DMS153 (cell line): ENCODE results near the gene PANX1.
A peak's percentile ranks its signal among the peaks of the same experiment; 100 is the strongest.

ENCODE experiments used
- DNase-seq: peaks from one replicate; lab custom pipeline; 2025; lab: John Stamatoyannopoulos, UW

PANX1 gene

DNA sequence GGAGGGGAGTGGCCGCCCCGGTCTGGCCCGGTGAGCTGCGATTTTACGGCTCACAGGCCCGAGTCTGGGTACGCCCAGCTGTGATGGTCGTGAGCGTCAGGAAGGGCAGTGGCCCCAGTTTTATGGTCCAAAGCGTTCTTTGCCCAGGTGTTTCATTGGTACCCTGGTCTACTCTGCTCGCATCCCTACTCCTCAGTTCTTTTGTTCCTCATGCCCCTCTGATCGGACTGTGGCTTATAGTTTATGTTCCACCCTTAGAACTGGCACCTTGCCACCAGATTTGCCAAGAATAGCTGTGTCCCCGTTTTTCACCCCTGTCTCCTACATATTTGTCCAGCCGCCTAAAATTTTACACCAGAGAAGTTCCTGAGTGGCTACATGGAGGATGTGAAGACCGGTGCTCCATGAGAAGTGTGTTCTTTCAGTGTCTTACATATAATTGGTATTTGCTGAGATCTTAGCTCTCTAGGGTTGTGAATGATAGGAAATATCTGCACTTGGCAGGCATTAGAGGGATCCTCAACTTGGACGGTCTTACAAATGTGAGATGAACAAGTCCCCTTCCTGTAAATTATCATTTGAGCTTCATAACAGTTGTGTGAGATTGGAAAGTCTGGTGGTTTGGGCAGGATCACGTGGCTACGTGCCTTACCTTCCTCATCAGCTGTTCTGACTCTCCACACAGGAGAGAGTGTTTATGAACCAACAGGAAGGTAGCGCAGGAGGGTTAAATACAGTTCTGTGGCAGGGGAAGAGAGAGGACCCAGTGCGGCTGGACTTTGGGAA, 1.1 kb downstream of the PANX1 start:
- DNase-seq = no peak

DNA sequence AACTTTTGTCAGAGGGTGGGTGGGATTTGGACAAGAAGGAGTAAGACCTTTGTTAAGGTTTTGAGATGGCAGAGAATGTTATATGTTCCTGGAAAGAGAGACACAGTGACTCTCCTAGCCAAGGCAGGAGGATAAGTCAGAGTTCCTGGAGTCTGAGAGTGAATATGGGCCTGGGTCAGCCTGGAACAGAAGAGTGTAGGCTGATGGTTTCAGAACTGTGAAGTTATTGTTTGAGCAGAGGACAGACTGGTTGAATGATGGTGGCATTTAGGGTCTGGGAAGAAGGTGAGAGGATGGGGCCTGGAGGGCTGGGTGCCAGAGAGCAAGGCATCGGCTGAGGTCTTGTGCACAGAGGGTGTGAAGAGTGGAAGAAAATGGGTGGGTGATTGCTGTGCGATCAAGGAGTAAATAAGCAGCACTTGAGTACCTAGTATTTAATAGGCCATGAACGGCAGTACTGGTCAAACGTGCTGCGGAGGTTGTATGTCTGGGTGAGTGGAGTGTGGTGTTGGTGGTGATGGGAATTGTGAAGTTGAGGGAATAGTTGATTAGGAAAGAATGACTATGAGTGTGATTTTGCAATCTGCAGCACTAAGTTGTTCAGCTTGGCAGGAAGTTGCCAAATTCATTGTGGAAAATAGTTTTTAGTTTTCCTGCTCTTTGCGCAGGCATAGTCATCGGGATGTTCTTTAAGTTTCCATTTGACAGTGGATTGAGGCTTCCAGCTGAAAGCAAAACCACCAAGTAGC, 1.8 kb downstream of the PANX1 start:
- DNase-seq = no peak

DNA sequence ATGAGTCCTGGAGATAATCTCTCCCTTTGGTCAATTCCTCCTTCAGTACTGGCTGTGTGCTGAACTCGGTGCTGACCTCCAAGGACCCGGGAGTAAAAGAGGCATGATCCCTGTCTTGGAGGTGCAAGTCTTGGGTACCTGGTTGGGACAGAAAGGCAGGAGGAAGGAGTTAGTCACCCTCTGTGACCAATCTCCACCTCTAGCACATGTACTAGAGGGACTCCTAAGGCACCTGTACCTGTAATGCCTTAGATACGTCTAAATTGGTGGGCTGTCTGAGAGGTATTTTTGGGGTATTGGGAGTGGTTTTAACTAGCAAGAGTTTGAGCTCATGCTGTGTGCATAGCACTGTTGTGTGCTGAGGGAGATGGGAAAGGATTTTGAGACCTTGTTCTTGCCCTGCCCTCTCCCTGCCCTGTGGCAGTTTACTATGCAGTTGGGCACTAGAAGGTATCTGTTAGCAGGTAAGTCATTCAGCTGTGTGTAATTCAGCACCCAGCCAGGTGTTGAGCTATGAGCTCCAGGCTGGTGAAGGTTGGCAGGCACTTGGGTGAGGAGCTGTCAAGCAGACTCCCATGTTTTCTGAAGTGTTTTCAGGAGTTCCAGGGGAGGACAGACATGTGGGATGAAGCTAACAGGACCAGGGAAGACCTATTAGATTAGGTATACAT, 2.5 kb downstream of the PANX1 start:
- no peak for DNase-seq

DNA sequence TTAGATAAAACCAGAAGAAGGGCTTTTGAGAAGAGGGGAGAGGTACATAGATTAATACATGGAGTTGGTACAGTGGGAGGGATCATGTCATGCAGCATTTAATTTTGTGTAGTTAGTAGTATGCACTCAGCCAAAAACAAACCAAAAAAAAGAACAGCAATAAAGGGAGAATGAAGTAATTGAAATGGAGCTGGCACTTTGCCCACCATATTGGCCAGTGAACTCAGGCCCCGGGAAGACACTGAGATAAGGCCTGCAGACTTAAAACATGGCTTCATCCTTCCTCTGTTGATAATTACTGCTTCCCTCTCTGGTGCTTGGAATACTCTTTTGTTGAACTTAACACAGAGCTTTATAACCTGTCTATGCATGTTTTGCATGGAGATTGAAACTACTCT, 3.1 kb downstream of the PANX1 start:
- DNase-seq = no peak

DNA sequence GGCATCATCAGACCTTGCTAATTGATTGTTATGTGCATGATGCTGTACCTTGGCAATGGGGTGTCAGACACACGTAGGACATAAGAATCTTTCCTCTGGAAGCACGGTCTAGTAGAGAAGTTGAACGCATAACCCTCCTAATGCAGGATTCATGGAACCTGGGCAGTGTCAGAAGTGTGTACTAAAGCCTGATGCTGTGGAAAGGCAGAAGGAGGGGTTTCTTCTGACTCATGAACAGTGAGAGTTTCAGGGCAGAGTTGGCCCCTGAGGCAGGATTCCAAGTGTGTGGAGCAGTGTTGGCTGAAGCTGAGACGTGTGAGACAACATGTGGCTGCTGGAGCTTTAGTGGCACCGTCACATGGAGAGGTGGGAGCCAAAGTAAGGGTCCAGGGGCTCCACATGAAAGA, 3.5 kb downstream of the PANX1 start:
- no peak for DNase-seq

DNA sequence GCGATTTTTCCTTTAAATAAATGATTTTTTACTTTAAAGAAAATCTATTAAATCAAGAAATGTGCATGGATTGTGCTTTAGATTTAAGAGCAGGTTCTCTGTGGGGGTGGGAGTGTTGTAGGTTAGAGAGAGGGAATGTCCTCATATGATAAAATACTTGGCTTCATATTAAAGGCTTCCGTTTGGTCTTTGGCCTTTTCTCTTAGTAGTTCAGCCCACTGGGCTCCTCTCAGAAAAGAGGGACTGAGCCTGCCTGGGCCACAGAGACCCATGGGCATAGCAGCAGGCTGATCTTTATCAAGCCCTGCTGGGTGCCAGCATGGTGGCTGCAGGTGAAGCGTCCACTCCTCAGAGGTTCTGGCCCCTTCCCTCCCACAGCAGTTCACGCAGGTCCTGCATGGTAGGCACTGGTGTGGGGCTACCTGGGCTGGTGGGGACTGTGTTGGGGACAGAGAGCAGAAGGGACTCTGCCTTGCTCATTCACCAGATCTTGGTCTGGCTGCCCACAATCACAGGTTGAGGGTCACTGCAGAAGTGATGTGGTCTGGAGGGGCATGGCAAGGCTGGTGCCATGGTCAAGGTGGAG, 4.3 kb downstream of the PANX1 start:
- DNase-seq = no peak

DNA sequence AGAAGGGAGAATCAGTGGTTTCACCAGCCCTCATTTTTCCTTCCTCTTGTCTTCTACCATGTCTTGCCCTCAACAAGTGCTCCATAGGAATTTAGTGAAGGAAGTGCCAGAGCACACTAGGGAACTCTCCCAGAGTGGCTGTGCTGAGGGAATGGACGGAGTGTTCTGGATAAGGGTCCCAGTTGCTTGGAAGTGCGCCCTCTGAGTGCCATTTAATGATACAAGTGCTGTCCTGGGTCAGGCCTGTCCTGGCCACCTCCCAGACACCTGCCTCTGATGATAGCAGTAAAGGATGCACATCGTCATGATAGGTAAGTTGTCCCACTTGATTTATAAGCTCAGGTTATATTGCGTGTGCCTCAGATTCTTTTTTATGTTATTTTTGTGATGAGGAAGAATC, 5.1 kb downstream of the PANX1 start:
- no peak for DNase-seq

DNA sequence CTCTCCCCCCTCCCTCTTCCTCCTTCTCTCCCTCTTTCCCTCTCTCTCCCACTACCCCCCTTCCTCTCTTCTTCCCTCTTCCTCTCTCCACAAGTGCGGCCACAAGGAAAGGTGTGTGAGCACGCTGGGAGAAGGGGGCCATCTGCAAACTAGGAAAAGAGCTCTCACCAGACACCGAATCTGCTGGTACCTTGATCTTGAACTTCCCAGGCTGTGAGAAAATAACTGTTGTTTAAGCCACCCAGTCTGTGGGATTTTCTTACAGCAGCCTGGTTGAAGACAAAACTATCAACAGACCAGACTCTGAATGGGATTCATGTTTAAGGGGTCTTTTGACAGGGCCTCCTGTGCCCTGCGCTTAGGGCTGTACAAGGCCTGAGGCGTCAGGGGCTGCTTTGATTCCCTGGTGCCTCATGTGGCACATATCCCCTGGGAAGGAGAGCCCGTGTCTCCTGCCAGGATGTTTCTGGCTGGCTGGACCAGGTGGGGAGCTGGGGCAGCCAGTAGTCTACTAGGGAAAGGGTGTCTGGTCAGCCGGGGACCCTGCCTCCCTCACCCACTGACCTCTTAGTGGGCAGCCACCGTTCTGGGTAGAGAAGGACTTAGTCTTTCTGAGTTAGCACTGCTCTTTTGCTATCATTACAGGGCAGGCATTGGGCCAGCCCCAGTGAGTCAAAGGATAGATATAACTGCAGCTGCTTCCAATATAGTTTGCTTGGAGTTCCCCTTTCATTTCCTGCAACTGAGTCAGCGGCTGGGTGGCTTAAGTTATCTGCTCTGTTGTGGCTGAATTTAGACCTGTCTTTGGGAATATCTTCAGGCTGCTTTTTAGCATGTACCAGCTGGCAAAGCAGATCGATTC, 6.2 kb downstream of the PANX1 start:
- DNase-seq = no peak

DNA sequence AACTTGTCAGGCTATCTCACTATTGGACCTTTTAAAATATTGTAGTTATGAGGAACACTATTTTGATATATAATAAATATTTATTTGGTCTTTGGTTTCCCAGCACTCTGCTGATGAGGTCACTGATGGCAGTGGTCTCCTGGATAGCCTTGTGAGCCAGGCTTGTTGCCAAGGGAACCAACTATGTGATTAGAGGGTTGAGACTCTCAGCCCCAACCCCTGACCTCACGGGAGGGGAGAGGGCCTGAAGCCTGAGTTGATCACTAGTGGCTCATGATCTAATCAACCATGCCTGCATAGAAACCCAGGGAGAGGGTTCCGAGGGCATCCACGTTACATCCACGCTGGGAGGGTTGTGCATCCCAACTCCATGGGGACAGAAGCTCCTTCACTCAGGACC, 10.8 kb downstream of the PANX1 start:
- DNase-seq = no peak

DNA sequence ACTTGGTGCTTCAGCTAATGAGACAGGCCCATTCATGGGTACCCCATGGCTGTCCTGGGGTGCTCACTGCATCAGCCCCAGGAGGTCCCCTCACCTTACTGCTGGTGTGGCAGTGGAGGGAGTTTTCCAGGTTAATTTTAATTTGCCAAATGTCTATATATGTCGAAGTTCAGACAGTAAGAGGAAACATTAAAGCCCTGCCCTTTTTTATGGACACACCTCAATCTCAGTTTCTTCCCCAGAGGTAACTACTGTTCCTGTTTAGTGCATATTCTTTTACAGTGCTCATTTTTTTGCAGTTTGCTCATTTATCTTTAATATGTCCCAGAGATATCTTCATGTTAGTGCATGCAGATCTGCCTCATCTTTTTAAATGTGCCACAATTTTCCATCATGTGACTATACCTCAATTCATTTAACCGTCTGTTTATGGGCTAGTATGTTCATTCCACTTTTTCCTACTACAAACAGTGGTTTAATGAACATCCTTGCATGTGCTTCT, 11.6 kb downstream of the PANX1 start:
- DNase-seq = no peak

DNA sequence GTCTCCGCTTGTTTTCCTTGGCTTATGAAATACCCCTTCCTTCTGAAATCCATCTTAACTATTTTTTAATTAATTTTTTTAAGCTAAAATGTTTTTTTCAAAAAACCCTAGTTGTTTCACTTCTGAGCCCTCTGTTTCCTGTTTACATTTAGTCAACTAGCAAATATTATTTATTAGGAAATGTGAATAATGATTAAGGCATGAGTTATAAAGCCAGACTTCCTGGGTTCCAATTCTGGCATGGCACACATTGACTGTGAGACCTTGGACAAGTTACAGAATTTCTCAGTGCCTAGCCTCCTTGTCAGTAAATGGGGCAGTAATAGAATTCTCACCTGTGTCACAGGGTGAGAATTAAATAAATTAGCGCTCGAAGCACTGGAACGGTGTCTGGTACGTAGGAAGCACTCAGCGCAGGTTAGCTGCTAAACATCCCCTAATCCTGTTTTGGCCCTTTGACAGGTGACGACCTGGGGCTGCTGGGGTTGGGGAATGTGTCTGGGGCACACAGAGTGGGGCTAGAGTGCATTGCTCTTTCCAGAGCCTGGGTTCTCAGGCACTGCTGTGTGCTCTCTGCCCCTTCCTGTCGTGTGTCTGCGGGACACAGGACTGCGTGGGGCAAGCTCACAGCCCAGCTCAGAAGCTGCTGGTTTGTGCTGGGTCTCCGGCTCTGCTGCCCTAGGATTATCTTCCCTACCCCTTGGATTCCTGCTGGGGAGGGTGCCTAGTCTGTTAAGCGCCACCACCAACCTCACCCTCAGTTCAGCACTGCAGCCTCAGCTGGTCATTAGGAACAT, 13.1 kb downstream of the PANX1 start:
- no peak for DNase-seq

DNA sequence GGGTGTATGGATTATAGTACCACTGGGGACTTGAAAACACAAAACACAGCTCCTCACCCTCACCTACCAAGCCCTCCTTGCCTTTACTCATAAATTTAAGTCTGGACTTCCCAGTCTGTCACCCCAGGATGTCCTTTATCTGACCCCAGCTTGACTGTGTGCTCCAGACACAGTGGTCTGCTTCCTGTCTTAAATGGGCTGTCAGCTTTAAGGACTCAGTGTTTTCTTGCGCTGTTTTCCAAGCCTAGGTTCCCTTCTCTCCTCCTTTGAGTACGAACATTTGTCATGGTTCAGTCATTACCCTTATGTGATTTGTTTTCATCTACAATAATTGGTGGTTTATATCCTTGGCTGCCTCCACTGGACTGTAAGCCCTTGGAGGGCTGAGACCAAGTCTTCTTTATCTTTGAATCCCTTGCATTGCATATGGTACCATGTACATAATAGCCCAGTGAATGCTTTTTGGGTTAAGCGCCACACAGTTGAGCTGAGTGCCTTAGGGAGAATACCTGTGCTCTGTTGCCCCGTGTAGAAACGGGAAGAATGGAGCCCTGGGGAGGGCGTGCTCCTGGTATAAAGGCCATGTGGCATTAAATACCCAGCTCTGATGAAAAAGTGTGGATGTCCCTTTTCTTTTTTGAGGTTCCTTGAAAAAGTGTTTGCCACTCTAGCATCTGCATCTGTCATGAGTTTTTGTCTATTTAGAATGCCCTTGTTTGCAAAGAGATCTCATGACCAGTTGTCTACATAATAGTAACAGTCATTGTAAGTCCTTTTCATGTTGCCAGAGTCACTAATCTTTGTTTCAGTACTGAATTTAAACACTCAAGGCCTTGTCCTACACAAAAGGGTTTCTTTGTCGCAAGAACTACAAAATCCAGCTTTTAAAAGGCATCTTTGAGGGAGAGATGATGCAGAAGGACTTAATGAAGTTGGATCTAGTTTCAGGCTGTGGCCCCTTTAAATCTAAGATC, 14.0 kb downstream of the PANX1 start:
- DNase-seq = peak; percentile 21

DNA sequence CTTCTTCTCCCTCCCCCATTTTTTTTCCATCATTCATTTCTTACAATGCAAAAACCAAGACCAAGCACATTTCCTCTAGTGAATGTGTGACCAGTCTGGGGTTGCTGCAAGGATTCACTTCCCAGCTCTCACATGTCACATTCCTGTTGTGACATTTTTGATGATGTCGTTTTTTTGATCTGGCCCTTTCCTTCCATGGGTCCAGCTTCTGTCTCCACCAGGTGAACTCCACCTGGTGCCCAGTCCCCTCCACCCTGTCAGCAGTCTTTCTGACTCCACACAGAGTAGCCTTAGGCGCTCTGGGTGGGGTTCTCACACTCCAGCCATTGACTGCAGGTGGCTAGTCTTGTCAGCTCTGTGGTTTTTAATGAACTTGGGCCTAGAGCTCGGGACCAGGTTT, 15.6 kb downstream of the PANX1 start:
- DNase-seq = no peak

DNA sequence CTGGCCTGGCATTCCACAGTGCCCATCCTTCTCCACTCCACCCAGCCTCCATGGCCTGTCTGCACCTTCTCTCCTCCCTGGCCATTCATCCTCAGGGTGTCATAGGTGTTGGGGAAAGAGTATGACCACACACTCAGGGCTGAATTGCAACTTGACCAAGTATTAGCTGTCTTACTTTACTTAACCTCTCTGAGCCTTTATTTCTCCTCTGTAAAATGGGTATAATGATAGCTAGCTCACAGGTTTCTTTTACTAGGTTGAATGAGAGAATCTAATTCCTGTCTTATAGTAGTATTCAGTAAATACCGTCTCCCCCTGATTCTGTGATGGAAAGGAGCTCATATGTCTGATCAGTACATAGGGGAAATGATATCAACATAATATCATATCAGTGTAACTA, 16.0 kb downstream of the PANX1 start:
- no peak for DNase-seq

DNA sequence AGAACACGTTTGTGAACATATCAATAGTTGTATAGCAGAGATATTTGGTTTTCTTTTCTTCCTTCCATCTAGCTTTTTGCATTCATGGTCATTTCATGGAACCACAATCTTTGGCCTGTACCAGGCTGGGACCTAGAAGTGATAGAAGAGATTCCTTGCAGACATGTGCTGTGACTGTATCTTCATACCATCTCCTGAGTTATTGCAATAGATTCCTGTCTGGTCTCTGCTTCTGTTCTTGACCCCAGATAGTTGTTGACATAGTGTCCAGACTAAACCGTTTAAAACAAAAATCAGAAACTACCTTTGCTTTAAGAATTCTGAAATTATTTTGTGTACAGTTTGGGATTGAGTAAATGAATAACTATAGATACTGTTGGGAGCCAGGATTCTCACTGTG, 16.8 kb downstream of the PANX1 start:
- DNase-seq = no peak

DNA sequence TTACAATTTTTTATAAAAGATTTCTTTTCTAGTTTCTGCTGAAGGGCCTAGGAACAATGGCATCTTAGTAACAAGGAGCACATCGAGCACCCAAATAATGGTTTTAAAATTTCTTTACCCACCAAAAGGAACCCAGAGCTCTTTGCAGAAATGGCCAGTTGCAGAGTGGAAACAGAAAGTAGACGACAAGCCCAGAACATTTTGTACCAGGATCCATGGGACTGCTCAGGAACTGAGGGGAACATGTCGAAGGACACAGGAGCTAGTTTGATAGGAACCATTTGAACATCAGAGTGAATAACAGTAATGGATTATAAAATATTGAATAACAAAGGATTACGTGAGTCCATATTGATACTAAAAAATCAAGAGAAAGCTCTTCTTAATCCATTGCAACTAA, 17.3 kb downstream of the PANX1 start:
- no peak for DNase-seq

DNA sequence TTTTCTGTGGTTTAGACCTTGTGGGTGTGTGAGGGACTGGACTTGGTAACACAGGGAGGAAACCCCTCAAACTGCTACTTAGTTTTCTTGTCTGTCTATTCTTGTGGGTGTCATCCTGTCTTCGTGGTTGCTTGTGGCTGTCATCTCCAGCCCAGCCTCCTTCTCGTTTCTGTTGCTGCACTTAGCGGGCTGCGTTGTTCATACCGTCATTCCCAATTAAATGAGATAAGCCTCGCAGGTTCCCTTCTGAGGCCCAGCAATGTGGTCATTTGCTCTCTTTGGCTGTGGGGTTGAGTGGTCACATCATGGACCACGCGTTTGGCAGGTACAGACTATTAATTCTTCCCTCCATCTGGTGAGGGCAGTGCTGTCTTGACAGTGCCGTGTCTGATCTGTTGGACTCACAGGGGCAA, 18.8 kb downstream of the PANX1 start:
- DNase-seq = no peak

DNA sequence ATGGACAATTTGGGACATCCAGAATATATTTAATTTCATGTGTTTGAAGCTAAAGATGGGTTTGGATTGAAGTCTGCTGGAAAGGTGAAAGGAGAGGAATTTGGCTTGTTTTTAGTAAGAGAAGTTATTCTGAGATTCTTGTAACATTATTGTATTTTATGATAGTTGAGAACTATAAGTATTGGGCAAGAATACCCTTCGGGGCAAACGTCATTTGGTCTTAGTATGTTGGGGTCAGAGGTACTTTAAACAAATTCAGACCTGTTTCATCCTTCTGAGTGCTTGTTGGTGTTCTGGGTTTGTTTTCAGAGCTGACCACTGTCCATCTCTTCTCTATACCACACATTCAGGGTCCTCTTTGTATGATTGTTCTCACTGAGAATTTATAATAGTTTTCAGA, 19.5 kb downstream of the PANX1 start:
- no peak for DNase-seq

DNA sequence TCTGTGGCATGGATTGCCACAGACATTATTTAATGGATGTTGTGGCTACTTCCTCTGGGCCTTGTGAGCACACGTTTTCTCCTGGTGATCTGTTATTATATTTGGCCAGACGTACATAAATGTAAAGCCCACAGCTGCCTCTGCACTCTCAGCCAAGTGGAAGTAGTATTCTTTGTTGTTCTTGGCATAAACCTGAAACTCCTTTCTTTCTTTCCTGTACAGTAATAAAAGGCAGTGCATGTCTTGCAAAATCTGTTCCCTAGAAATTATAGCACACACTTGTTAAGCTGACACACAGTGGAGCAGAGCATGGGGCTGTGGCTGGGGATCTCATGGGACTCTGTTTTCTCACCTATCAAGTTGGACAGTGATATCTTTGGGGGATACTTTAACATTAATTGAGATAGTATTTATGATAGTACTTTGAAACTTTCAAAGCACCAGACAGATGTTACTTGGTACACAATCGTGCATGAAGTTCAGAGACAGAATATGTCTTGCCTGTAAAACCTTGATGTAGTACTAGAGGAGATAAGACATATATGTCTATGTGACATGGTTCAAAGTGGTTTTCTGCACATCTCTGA, 20.9 kb downstream of the PANX1 start:
- DNase-seq = no peak
